SK-N-SH treated with all-trans-retinoic acid at 6 μM for 48 hours (cell line): Measurements from ENCODE around the gene TADA1.

Experiments used
- ATAC-seq: fragments of 200-7000 bp; cut with Tn5 transposase; 3 replicates; pipeline ENCODE4 v1.9.1; 2020; ENCODE audit warnings: mild to moderate bottlenecking, moderate library complexity
- ARNTL ChIP-seq: fragments of 450-650 bp; formaldehyde crosslinking; IDR thresholded peaks from 2 replicates; pipeline ENCODE4 v1.5.0; 2020; ENCODE audit warnings: low read depth, mild to moderate bottlenecking, moderate library complexity, borderline replicate concordance
- BACH2 ChIP-seq: fragments of 250-450 bp; sonication (Bioruptor Pico); IDR thresholded peaks from 2 replicates; pipeline ENCODE4 v1.9.0; 2021; ENCODE audit warnings: mild to moderate bottlenecking, borderline replicate concordance
- CSDC2 ChIP-seq: fragments of 250-450 bp; sonication (Bioruptor Pico); IDR thresholded peaks from 2 replicates; pipeline ENCODE4 v1.5.0; 2020; ENCODE audit warnings: mild to moderate bottlenecking, moderate library complexity
- ESRRG ChIP-seq: fragments of 250-450 bp; sonication (Bioruptor Pico); IDR thresholded peaks from 2 replicates; pipeline ENCODE4 v1.6.1; 2021; ENCODE audit warnings: mild to moderate bottlenecking
- GLIS3 ChIP-seq: fragments of 250-450 bp; sonication (Bioruptor Pico); IDR thresholded peaks from 2 replicates; pipeline ENCODE4 v1.5.0; 2020; ENCODE audit warnings: mild to moderate bottlenecking, moderate library complexity
- ISL1 ChIP-seq: fragments of 250-450 bp; sonication (Bioruptor Pico); IDR thresholded peaks from 2 replicates; pipeline ENCODE4 v2.1.2; 2022; ENCODE audit warnings: mild to moderate bottlenecking, moderate library complexity
- OSR1 ChIP-seq: fragments of 250-450 bp; sonication (Bioruptor Pico); IDR thresholded peaks from 2 replicates; pipeline ENCODE4 v1.8.0; 2022; ENCODE audit warnings: moderate library complexity, mild to moderate bottlenecking, inconsistent platforms
- RARB ChIP-seq: fragments of 250-450 bp; sonication (Bioruptor Pico); IDR thresholded peaks from 2 replicates; pipeline ENCODE4 v1.8.0; 2021; ENCODE audit warnings: mild to moderate bottlenecking, moderate library complexity
- SNAI2 ChIP-seq: fragments of 250-450 bp; sonication (Bioruptor Pico); IDR thresholded peaks from 2 replicates; pipeline ENCODE4 v1.5.0; 2020; ENCODE audit warnings: mild to moderate bottlenecking, moderate library complexity
- TCF4 ChIP-seq: fragments of 250-450 bp; sonication (Bioruptor Pico); IDR thresholded peaks from 2 replicates; pipeline ENCODE4 v1.8.0; 2021; ENCODE audit warnings: mild to moderate bottlenecking, moderate library complexity, borderline replicate concordance
- TOX ChIP-seq: fragments of 250-450 bp; sonication (Bioruptor Pico); IDR thresholded peaks from 2 replicates; pipeline ENCODE4 v1.8.0; 2021; ENCODE audit warnings: mild to moderate bottlenecking, moderate library complexity, borderline replicate concordance
- TSHZ2 ChIP-seq: fragments of 250-450 bp; sonication (Bioruptor Pico); IDR thresholded peaks from 2 replicates; pipeline ENCODE4 v1.5.0; 2020; ENCODE audit warnings: mild to moderate bottlenecking, moderate library complexity
- ZC3H10 ChIP-seq: fragments of 250-450 bp; sonication (Bioruptor Pico); IDR thresholded peaks from 2 replicates; pipeline ENCODE4 v1.5.1; 2021; ENCODE audit warnings: mild to moderate bottlenecking, moderate library complexity
- ZFP3 ChIP-seq: fragments of 250-450 bp; sonication (Bioruptor Pico); IDR thresholded peaks from 2 replicates; pipeline ENCODE4 v1.5.0; 2020; ENCODE audit warnings: mild to moderate bottlenecking, moderate library complexity
- ZFP30 ChIP-seq: fragments of 450-650 bp; formaldehyde crosslinking; IDR thresholded peaks from 2 replicates; pipeline ENCODE4 v1.5.0; 2022; ENCODE audit warnings: mild to moderate bottlenecking, moderate library complexity
- ZNF565 ChIP-seq: fragments of 450-650 bp; formaldehyde crosslinking; conservative IDR thresholded peaks from 2 replicates; pipeline ENCODE4 v1.5.0; 2020; ENCODE audit warnings: low read depth, mild to moderate bottlenecking, moderate library complexity
- ZNF70 ChIP-seq: fragments of 450-650 bp; formaldehyde crosslinking; IDR thresholded peaks from 2 replicates; pipeline ENCODE4 v1.5.0; 2020; ENCODE audit warnings: mild to moderate bottlenecking, moderate library complexity
- ZNF8 ChIP-seq: fragments of 450-650 bp; formaldehyde crosslinking; IDR thresholded peaks from 2 replicates; pipeline ENCODE4 v1.5.0; 2020; ENCODE audit warnings: mild to moderate bottlenecking, moderate library complexity
- TF ChIP-seq, protein P1 (sequence below): fragments of 250-450 bp; sonication (Bioruptor Pico); IDR thresholded peaks from 2 replicates; pipeline ENCODE4 v1.5.1; 2020; ENCODE audit warnings: low read depth, mild to moderate bottlenecking, moderate library complexity
- TF ChIP-seq, protein P2 (sequence below): fragments of 250-450 bp; sonication (Bioruptor Pico); IDR thresholded peaks from 2 replicates; pipeline ENCODE4 v1.8.0; 2020; ENCODE audit warnings: mild to moderate bottlenecking, moderate library complexity, borderline replicate concordance
- TF ChIP-seq, protein P3 (sequence below): fragments of 250-450 bp; sonication (Bioruptor Pico); IDR thresholded peaks from 2 replicates; pipeline ENCODE4 v1.5.1; 2021; ENCODE audit warnings: mild to moderate bottlenecking, moderate library complexity
- TF ChIP-seq, protein P4 (sequence below): fragments of 250-450 bp; sonication (Bioruptor Pico); IDR thresholded peaks from 2 replicates; pipeline ENCODE4 v1.8.0; 2021; ENCODE audit warnings: low read depth, mild to moderate bottlenecking, moderate library complexity, borderline replicate concordance

The TADA1 gene

DNA sequence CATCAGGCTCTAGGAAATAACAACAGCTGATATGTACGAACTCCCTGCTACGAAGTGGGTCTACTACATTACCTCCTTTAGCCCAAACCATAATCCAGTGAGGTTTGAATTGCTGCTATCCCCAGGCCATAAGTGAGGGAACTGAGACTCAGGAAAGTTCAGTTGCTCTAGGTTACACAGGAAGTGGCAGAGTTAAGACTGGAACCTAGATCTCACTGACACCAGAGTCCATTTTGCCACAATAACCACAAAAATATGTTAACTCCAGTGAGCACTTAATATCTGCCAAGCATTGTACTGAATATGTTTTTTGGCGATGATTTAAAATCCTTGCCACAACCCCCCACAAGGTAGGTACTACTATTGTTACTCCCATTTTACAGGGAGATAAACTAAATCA lies 8.9 kb upstream of the TADA1 start:
- ATAC-seq = no peak
- no peak for TF ChIP-seq OSR1
- TF ChIP-seq, protein P1, sequence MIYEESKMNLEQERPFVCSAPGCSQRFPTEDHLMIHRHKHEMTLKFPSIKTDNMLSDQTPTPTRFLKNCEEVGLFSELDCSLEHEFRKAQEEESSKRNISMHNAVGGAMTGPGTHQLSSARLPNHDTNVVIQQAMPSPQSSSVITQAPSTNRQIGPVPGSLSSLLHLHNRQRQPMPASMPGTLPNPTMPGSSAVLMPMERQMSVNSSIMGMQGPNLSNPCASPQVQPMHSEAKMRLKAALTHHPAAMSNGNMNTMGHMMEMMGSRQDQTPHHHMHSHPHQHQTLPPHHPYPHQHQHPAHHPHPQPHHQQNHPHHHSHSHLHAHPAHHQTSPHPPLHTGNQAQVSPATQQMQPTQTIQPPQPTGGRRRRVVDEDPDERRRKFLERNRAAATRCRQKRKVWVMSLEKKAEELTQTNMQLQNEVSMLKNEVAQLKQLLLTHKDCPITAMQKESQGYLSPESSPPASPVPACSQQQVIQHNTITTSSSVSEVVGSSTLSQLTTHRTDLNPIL (CRISPR knock-in tag) = no peak
- TF ChIP-seq ESRRG (CRISPR knock-in tag) = no peak
- no peak for TF ChIP-seq TOX
- no peak for TF ChIP-seq ZNF70 (CRISPR knock-in tag)
- no peak for TF ChIP-seq ZNF8 (CRISPR knock-in tag)
- no peak for TF ChIP-seq ZC3H10 (CRISPR knock-in tag)
- TF ChIP-seq GLIS3 (CRISPR knock-in tag) = no peak

DNA sequence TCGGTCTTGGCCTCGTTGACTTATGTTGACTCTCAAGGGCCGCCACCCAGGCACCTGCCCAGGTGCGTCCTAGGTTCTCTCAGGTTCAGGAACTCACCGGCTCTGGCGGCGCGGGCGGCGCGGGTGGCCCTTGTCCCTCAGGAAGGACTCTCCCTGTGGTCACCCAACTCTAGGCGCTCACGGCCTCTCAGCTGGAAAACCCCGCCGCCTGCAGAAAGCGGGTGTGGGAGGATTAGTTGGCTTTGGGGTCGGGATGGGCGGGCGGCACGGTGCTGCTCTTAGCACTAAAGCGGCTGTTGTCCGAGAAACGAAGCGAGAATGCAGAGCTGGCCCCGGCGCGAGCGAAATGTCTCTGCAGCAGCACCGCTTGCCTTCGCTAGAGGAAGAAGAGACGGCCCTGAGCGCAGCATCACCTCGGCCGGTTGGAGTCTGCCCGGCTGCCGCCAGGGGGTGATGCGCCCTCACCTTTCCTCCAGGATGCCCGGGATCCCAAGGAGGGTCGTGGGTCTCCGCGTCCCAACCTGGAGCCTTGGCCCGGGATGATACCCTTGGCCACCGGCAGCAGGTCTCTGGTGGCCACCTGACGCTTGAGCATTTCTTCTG lies 8.1 kb upstream of the TADA1 start:
- peak; percentile 82 for ATAC-seq
- TF ChIP-seq TSHZ2 (CRISPR knock-in tag) (no peak), ZNF565 (CRISPR knock-in tag) (no peak), ESRRG (CRISPR knock-in tag) (no peak), ARNTL (CRISPR knock-in tag) (no peak), TOX (no peak), GLIS3 (CRISPR knock-in tag) (no peak), RARB (CRISPR knock-in tag) (no peak), SNAI2 (no peak), ZFP30 (CRISPR knock-in tag) (no peak), ZNF8 (CRISPR knock-in tag) (no peak), BACH2 (CRISPR knock-in tag) (no peak), ZFP3 (no peak), ZC3H10 (CRISPR knock-in tag) (no peak), TCF4 (CRISPR knock-in tag) (no peak)
- TF ChIP-seq, protein P2, sequence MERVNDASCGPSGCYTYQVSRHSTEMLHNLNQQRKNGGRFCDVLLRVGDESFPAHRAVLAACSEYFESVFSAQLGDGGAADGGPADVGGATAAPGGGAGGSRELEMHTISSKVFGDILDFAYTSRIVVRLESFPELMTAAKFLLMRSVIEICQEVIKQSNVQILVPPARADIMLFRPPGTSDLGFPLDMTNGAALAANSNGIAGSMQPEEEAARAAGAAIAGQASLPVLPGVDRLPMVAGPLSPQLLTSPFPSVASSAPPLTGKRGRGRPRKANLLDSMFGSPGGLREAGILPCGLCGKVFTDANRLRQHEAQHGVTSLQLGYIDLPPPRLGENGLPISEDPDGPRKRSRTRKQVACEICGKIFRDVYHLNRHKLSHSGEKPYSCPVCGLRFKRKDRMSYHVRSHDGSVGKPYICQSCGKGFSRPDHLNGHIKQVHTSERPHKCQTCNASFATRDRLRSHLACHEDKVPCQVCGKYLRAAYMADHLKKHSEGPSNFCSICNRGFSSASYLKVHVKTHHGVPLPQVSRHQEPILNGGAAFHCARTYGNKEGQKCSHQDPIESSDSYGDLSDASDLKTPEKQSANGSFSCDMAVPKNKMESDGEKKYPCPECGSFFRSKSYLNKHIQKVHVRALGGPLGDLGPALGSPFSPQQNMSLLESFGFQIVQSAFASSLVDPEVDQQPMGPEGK (CRISPR knock-in tag) = no peak
- TF ChIP-seq, protein P3, sequence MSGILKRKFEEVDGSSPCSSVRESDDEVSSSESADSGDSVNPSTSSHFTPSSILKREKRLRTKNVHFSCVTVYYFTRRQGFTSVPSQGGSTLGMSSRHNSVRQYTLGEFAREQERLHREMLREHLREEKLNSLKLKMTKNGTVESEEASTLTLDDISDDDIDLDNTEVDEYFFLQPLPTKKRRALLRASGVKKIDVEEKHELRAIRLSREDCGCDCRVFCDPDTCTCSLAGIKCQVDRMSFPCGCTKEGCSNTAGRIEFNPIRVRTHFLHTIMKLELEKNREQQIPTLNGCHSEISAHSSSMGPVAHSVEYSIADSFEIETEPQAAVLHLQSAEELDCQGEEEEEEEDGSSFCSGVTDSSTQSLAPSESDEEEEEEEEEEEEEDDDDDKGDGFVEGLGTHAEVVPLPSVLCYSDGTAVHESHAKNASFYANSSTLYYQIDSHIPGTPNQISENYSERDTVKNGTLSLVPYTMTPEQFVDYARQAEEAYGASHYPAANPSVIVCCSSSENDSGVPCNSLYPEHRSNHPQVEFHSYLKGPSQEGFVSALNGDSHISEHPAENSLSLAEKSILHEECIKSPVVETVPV (CRISPR knock-in tag) = no peak

GRCh38 chr1:166882893-166883292 lies 6.8 kb upstream of the TADA1 start:
- ATAC-seq = no peak
- TF ChIP-seq TOX (no peak), GLIS3 (CRISPR knock-in tag) (no peak), ARNTL (CRISPR knock-in tag) (no peak), CSDC2 (no peak), RARB (CRISPR knock-in tag) (no peak), TSHZ2 (CRISPR knock-in tag) (no peak), BACH2 (CRISPR knock-in tag) (no peak), ZNF565 (CRISPR knock-in tag) (no peak), SNAI2 (no peak), ZNF8 (CRISPR knock-in tag) (no peak), ISL1 (CRISPR knock-in tag) (no peak), ZFP30 (CRISPR knock-in tag) (no peak), ZC3H10 (CRISPR knock-in tag) (no peak)
- TF ChIP-seq, protein P1 (CRISPR knock-in tag) = no peak
- TF ChIP-seq, protein P4, sequence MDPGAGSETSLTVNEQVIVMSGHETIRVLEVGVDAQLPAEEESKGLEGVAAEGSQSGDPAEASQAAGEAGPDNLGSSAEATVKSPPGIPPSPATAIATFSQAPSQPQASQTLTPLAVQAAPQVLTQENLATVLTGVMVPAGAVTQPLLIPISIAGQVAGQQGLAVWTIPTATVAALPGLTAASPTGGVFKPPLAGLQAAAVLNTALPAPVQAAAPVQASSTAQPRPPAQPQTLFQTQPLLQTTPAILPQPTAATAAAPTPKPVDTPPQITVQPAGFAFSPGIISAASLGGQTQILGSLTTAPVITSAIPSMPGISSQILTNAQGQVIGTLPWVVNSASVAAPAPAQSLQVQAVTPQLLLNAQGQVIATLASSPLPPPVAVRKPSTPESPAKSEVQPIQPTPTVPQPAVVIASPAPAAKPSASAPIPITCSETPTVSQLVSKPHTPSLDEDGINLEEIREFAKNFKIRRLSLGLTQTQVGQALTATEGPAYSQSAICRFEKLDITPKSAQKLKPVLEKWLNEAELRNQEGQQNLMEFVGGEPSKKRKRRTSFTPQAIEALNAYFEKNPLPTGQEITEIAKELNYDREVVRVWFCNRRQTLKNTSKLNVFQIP (CRISPR knock-in tag) = no peak
